ENCODE measurements around the gene SH3RF3. TPM values are rescaled to one million over a fixed set of nuclear protein-coding genes. Genes with fewer than 3 reads are reported as not detected.
"Not testable (repeated sequence)": the region's sequence is repeated elsewhere in the genome, so short reads cannot be mapped to it uniquely, and the experiment has no call there.

The SH3RF3 gene
- total RNA-seq, 2 donors from 2014 or later: 1.3 to 2.5 TPM

GRCh38 chr2:109223490-109223889 is 94.5 kb downstream of the SH3RF3 start:
- H3K9ac ChIP-seq (ENCODE audit: low read depth in 2 of 2, low read length in 2 of 2): no peak overlapping the region

GRCh38 chr2:109224341-109224740 is 95.3 kb downstream of the SH3RF3 start:
- DNase-seq; H3K9ac ChIP-seq (ENCODE audit: low read depth in 2 of 2, low read length in 2 of 2); intact Hi-C loops (cut with DNase I); H3K36me3 ChIP-seq; H3K4me3 ChIP-seq; H3K4me1 ChIP-seq; H3K27me3 ChIP-seq; H3K9me3 ChIP-seq; H3K27ac ChIP-seq: not testable (repeated sequence)

More at GRCh38 chr2:109223490-109223889, 94.5 kb downstream of the SH3RF3 start:
- intact Hi-C loops (cut with DNase I): no loop called here
- TF ChIP-seq CTCF (IDR thresholded peaks at IDR 0.05): no peak
- no peaks in the 10 kb centered on the region for H3K9me3 ChIP-seq
- H3K27me3 ChIP-seq: no peaks in the 10 kb centered on the region
- H3K36me3 ChIP-seq: no peaks in the 10 kb centered on the region
- DNase-seq: no peak
- H3K4me3 ChIP-seq: no peak overlapping the region
- no peak overlapping the region for H3K27ac ChIP-seq
- no peaks in the 10 kb centered on the region for H3K4me1 ChIP-seq

- no peak overlapping the region for H3K4me3 ChIP-seq
- no peaks in the 10 kb centered on the region for H3K4me1 ChIP-seq
- no peaks in the 10 kb centered on the region for H3K27me3 ChIP-seq
- DNase-seq: no peak
- no peak overlapping the region for H3K9ac ChIP-seq (ENCODE audit: low read depth in 2 of 2, low read length in 2 of 2)
- H3K36me3 ChIP-seq: no peaks in the 10 kb centered on the region
- intact Hi-C loops (cut with DNase I): no loop called here
- H3K9me3 ChIP-seq: no peaks in the 10 kb centered on the region
- no peak for TF ChIP-seq CTCF (IDR thresholded peaks at IDR 0.05)
- H3K27ac ChIP-seq: no peak overlapping the region
Observed at GRCh38 chr2:109225170-109225782, 96.3 kb downstream of the SH3RF3 start.

GRCh38 chr2:109226128-109226527 is 97.1 kb downstream of the SH3RF3 start:
- intact Hi-C loops (cut with DNase I): no loop called here
- Histone ChIP-seq H3K9me3 (no peaks in the 10 kb centered on the region), H3K4me1 (no peaks in the 10 kb centered on the region), H3K9ac (ENCODE audit: low read depth in 2 of 2, low read length in 2 of 2) (no peak overlapping the region), H3K27ac (no peak overlapping the region), H3K36me3 (no peaks in the 10 kb centered on the region), H3K4me3 (no peak overlapping the region), H3K27me3 (no peaks in the 10 kb centered on the region)
- TF ChIP-seq CTCF (IDR thresholded peaks at IDR 0.05): no peak
- no peak for DNase-seq

GRCh38 chr2:109226622-109227021 is 97.6 kb downstream of the SH3RF3 start:
- H3K27ac ChIP-seq: no peak overlapping the region
- no peaks in the 10 kb centered on the region for H3K27me3 ChIP-seq
- H3K4me1 ChIP-seq: no peaks in the 10 kb centered on the region
- no peaks in the 10 kb centered on the region for H3K9me3 ChIP-seq
- H3K36me3 ChIP-seq: no peaks in the 10 kb centered on the region
- H3K4me3 ChIP-seq: no peak overlapping the region
- intact Hi-C loops (cut with DNase I): no loop called here
- TF ChIP-seq CTCF (IDR thresholded peaks at IDR 0.05): no peak
- no peak for DNase-seq
- no peak overlapping the region for H3K9ac ChIP-seq (ENCODE audit: low read depth in 2 of 2, low read length in 2 of 2)

GRCh38 chr2:109229094-109229675 is 100.2 kb downstream of the SH3RF3 start:
- Histone ChIP-seq H3K4me1 (no peaks in the 10 kb centered on the region), H3K36me3 (no peaks in the 10 kb centered on the region), H3K4me3 (no peak overlapping the region), H3K27me3 (no peaks in the 10 kb centered on the region), H3K9ac (ENCODE audit: low read depth in 2 of 2, low read length in 2 of 2) (no peak overlapping the region), H3K27ac (no peak overlapping the region), H3K9me3 (no peaks in the 10 kb centered on the region)
- intact Hi-C loops (cut with DNase I): no loop called here
- no peak for DNase-seq
- TF ChIP-seq CTCF (IDR thresholded peaks at IDR 0.05): no peak
